HEK293 (cell line): ENCODE data around the gene RRP9.

ENCODE experiments used
- FEZF1 ChIP-seq: fragments of 450-650 bp; formaldehyde crosslinking; IDR thresholded peaks from 2 replicates; pipeline ENCODE4 v1.5.1; 2016; ENCODE audit warnings: missing biosample characterization, missing genetic modification characterization
- KLF16 ChIP-seq: fragments of 450-650 bp; formaldehyde crosslinking; IDR thresholded peaks from 2 replicates; pipeline ENCODE4 v1.5.1; 2017; ENCODE audit warnings: missing biosample characterization, missing genetic modification characterization
- PRDM1 ChIP-seq: fragments of 450-650 bp; formaldehyde crosslinking; IDR thresholded peaks from 2 replicates; pipeline ENCODE4; 2016; ENCODE audit warnings: missing biosample characterization, missing genetic modification characterization
- ZNF112 ChIP-seq: fragments of 450-650 bp; formaldehyde crosslinking; IDR thresholded peaks from 2 replicates; pipeline ENCODE4 v1.5.0; 2017; ENCODE audit warnings: missing biosample characterization, missing genetic modification characterization
- TF ChIP-seq, protein P1 (sequence below): fragments of 450-650 bp; formaldehyde crosslinking; IDR thresholded peaks from 2 replicates; pipeline ENCODE4 v1.5.1; 2016; ENCODE audit warnings: missing biosample characterization, missing genetic modification characterization
- TF ChIP-seq, protein P2 (sequence below): fragments of 450-650 bp; formaldehyde crosslinking; IDR thresholded peaks from 2 replicates; pipeline ENCODE4 v1.5.1; 2016; ENCODE audit warnings: missing biosample characterization, missing genetic modification characterization

DNA sequence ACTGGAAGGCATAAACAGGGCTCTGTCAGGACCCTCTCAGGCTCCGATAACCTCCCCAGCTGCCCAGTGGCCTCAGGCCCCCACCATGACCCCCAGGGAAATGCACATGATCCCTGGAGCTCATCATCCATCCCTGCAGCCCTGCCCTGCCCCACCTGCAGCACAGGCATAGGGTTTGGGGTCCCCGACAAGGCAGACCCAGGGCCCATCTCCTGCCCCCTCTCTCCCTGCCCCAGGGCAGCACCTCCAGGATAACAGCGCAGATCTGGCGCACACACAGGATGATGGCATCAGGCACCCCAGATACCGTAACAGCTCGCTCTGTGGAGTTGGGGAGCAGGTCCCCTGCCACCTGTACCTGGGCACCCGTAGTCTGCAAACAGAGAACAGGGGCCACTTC is 17.9 kb upstream of the RRP9 start:
- TF ChIP-seq KLF16 (tag by site-specific recombination), result no peak
- no peak for TF ChIP-seq FEZF1
- TF ChIP-seq, protein P1, sequence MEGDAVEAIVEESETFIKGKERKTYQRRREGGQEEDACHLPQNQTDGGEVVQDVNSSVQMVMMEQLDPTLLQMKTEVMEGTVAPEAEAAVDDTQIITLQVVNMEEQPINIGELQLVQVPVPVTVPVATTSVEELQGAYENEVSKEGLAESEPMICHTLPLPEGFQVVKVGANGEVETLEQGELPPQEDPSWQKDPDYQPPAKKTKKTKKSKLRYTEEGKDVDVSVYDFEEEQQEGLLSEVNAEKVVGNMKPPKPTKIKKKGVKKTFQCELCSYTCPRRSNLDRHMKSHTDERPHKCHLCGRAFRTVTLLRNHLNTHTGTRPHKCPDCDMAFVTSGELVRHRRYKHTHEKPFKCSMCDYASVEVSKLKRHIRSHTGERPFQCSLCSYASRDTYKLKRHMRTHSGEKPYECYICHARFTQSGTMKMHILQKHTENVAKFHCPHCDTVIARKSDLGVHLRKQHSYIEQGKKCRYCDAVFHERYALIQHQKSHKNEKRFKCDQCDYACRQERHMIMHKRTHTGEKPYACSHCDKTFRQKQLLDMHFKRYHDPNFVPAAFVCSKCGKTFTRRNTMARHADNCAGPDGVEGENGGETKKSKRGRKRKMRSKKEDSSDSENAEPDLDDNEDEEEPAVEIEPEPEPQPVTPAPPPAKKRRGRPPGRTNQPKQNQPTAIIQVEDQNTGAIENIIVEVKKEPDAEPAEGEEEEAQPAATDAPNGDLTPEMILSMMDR (tag by site-specific recombination), result no peak
- TF ChIP-seq, protein P2, sequence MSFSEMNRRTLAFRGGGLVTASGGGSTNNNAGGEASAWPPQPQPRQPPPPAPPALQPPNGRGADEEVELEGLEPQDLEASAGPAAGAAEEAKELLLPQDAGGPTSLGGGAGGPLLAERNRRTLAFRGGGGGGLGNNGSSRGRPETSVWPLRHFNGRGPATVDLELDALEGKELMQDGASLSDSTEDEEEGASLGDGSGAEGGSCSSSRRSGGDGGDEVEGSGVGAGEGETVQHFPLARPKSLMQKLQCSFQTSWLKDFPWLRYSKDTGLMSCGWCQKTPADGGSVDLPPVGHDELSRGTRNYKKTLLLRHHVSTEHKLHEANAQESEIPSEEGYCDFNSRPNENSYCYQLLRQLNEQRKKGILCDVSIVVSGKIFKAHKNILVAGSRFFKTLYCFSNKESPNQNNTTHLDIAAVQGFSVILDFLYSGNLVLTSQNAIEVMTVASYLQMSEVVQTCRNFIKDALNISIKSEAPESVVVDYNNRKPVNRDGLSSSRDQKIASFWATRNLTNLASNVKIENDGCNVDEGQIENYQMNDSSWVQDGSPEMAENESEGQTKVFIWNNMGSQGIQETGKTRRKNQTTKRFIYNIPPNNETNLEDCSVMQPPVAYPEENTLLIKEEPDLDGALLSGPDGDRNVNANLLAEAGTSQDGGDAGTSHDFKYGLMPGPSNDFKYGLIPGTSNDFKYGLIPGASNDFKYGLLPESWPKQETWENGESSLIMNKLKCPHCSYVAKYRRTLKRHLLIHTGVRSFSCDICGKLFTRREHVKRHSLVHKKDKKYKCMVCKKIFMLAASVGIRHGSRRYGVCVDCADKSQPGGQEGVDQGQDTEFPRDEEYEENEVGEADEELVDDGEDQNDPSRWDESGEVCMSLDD (tag by site-specific recombination), result no peak
- no peak for TF ChIP-seq ZNF112 (tag by site-specific recombination)
- TF ChIP-seq PRDM1 (tag by site-specific recombination), result no peak
